Activated naive CD4-positive, alpha-beta T cell treated with anti-CD3 and anti-CD28 coated beads for 36 hours (primary cell): ENCODE data around the gene SH2B2. TPM values are rescaled to one million over a fixed set of nuclear protein-coding genes. Genes with fewer than 3 reads are reported as not detected.
"Not testable (repeated sequence)": the region's sequence is repeated elsewhere in the genome, so short reads cannot be mapped to it uniquely, and the experiment has no call there.

Source experiments
- CTCF ChIA-PET: fragments of 350-600 bp; sonication (Branson Sonifier 250); formaldehyde crosslinking; loops from one replicate; lab custom pipeline; 2021; ENCODE audit warnings: antibody characterized with exemption; lab: Charles Lee
- DNase-seq: peaks from one replicate; pipeline ENCODE4 v3.0.0-alpha.2; 2020
- H3K27ac Mint-ChIP-seq: one replicate; pipeline ENCODE4 v1.8.0; 2021; ENCODE audit warnings: mild to moderate bottlenecking, mixed read lengths
- H3K27me3 Mint-ChIP-seq: one replicate; pipeline ENCODE4 v1.8.0; 2021; ENCODE audit warnings: low read depth, mixed read lengths
- H3K36me3 Mint-ChIP-seq: one replicate; pipeline ENCODE4 v1.8.0; 2021; ENCODE audit warnings: low read depth, mixed read lengths
- H3K4me1 Mint-ChIP-seq: one replicate; pipeline ENCODE4 v1.8.0; 2021; ENCODE audit warnings: low read depth, mixed read lengths
- H3K4me3 Mint-ChIP-seq: one replicate; pipeline ENCODE4 v1.8.0; 2021; ENCODE audit warnings: mild to moderate bottlenecking, moderate library complexity, mixed read lengths
- H3K9me3 Mint-ChIP-seq: one replicate; pipeline ENCODE4 v1.8.0; 2021; ENCODE audit warnings: mixed read lengths
- intact Hi-C: fragments of 100-400 bp; cut with micrococcal nuclease; formaldehyde crosslinking; loops from one replicate; pipeline ENCODE4 v1.15.1; 2023
- microRNA-seq: library from miRNA; unstranded; fragments of <30 nt; microRNA quantifications from one replicate; pipeline ENCODE4 v1.2.0, GENCODE V29; 2022; ENCODE audit warnings: borderline microRNAs expressed, borderline replicate concordance
- total RNA-seq, 2 experiments: library from RNA; stranded (reverse); gene quantifications; one replicate each; pipeline ENCODE4 v1.2.3, GENCODE V29; 2021

The SH2B2 gene
- total RNA-seq, 2 experiments from 2014 or later, result 1.4 TPM

GRCh38 chr7:102340599-102341368 is 54.1 kb downstream of the SH2B2 start:
- H3K36me3 Mint-ChIP-seq, H3K27ac Mint-ChIP-seq, H3K4me1 Mint-ChIP-seq, H3K27me3 Mint-ChIP-seq, H3K4me3 Mint-ChIP-seq, intact Hi-C loops, CTCF ChIA-PET, H3K9me3 Mint-ChIP-seq, DNase-seq: not testable (repeated sequence)

- H3K9me3 Mint-ChIP-seq, DNase-seq, H3K36me3 Mint-ChIP-seq, H3K4me3 Mint-ChIP-seq, H3K27ac Mint-ChIP-seq, H3K4me1 Mint-ChIP-seq, H3K27me3 Mint-ChIP-seq, intact Hi-C loops, CTCF ChIA-PET: not testable (repeated sequence)
Observed at GRCh38 chr7:102346983-102347382, 60.3 kb downstream of the SH2B2 start.

GRCh38 chr7:102356344-102356743 is 69.7 kb downstream of the SH2B2 start, which contains the start of gene SPDYE6:
Gene SPDYE6, minus strand, starts transcription at chr7:102356444. Its CDS starts 421 bp downstream, at chr7:102356023.
- H3K27me3 Mint-ChIP-seq, H3K27ac Mint-ChIP-seq, H3K36me3 Mint-ChIP-seq, DNase-seq, H3K4me3 Mint-ChIP-seq, H3K9me3 Mint-ChIP-seq, CTCF ChIA-PET, intact Hi-C loops, H3K4me1 Mint-ChIP-seq: not testable (repeated sequence)

GRCh38 chr7:102363549-102364393 is 77.1 kb downstream of the SH2B2 start:
- not testable (repeated sequence) for H3K9me3 Mint-ChIP-seq, H3K36me3 Mint-ChIP-seq, H3K27me3 Mint-ChIP-seq
- CTCF ChIA-PET, result interaction anchor here (1.6 kb wide), 1 partner anchor 76 kb away, joined by 4 read pairs; no protein-coding TSS in a partner anchor
- H3K27ac Mint-ChIP-seq, result peak overlapping the region; percentile 72
- peak overlapping the region; percentile 93 for H3K4me3 Mint-ChIP-seq
- intact Hi-C loops, result loop anchor here (1.0 to 10.0 kb wide), 5 partner anchors 33 to 549 kb away; partner anchors contain the start of genes ALKBH4, CUX1, LRWD1 and ORAI2
- peaks cover 25% of the 10 kb centered on the region for H3K4me1 Mint-ChIP-seq
- peak; percentile 97 for DNase-seq

- peaks cover 25% of the 10 kb centered on the region for H3K4me1 Mint-ChIP-seq
- intact Hi-C loops, result loop anchor here (5.0 to 10.0 kb wide), 3 partner anchors 68 to 550 kb away; partner anchors contain the start of genes ALKBH4, CUX1, LRWD1 and ORAI2
- peak overlapping the region; percentile 66 for H3K27ac Mint-ChIP-seq
- H3K4me3 Mint-ChIP-seq, result peak overlapping the region; percentile 93
- peak; percentile 8 for DNase-seq
- CTCF ChIA-PET, result interaction anchor here (1.6 kb wide), 1 partner anchor 77 kb away, joined by 4 read pairs; no protein-coding TSS in a partner anchor
- H3K36me3 Mint-ChIP-seq, H3K27me3 Mint-ChIP-seq, H3K9me3 Mint-ChIP-seq: not testable (repeated sequence)
Observed at GRCh38 chr7:102364394-102364886, 77.8 kb downstream of the SH2B2 start.

GRCh38 chr7:102365390-102365789 is 78.7 kb downstream of the SH2B2 start:
- CTCF ChIA-PET, result not testable (repeated sequence)
- intact Hi-C loops, result loop anchor here (10.0 kb wide), 1 partner anchor 551 kb away; the partner anchor contains the start of gene CUX1
- peak overlapping the region; percentile 36 for H3K4me3 Mint-ChIP-seq

GRCh38 chr7:102370038-102370437 is 83.4 kb downstream of the SH2B2 start:
- CTCF ChIA-PET, intact Hi-C loops, H3K9me3 Mint-ChIP-seq, H3K27ac Mint-ChIP-seq, DNase-seq, H3K4me3 Mint-ChIP-seq, H3K27me3 Mint-ChIP-seq: not testable (repeated sequence)
- Mint-ChIP-seq H3K36me3 (peaks cover 22% of the 10 kb centered on the region), H3K4me1 (peaks cover 32% of the 10 kb centered on the region)

More at GRCh38 chr7:102365390-102365789, 78.7 kb downstream of the SH2B2 start:
- not testable (repeated sequence) for DNase-seq, H3K9me3 Mint-ChIP-seq, H3K27me3 Mint-ChIP-seq, H3K27ac Mint-ChIP-seq
- Mint-ChIP-seq H3K4me1 (peaks cover 28% of the 10 kb centered on the region), H3K36me3 (peaks cover 13% of the 10 kb centered on the region)

Small RNA genes within 50 kb of the gene (microRNA-seq; reads per million reads assigned to microRNA genes)
- gene MIR4285, result not detected

Other genes with a start within 250 kb of the SH2B2 start
- gene SPDYE6, start 69.6 kb downstream of the SH2B2 start, total RNA-seq, result not detected
- 10 to 100 TPM; 17.8 to 18.5 TPM for gene PRKRIP1, start 109.5 kb downstream of the SH2B2 start, total RNA-seq
- gene ORAI2, start 146.7 kb downstream of the SH2B2 start, total RNA-seq, result 10 to 100 TPM; 15.4 to 16.4 TPM
- 1 to 10 TPM; 5.7 to 6.4 TPM for gene ALKBH4, start 178.0 kb downstream of the SH2B2 start, total RNA-seq
- 10 to 100 TPM in 1 of 2 experiments, 1 to 10 TPM in 1; 9.4 to 11.0 TPM for gene LRWD1, start 178.1 kb downstream of the SH2B2 start, total RNA-seq
- gene POLR2J, start 192.1 kb downstream of the SH2B2 start, total RNA-seq, result 10 to 100 TPM; 43.9 to 47.1 TPM
- 10 to 100 TPM; 16.2 to 17.4 TPM for gene RASA4B, start 230.9 kb downstream of the SH2B2 start, total RNA-seq